AG04449 (cell line): Measurements from ENCODE around the gene SKIC2.
"Not testable (repeated sequence)": the region's sequence is repeated elsewhere in the genome, so short reads cannot be mapped to it uniquely, and the experiment has no call there.

Experiments
- CTCF ChIA-PET: fragments of 350-600 bp; formaldehyde crosslinking; extraction: SDS; loops from one replicate; lab custom pipeline; 2021; ENCODE audit warnings: antibody characterized with exemption; lab: Yijun Ruan, JAX
- POLR2A ChIA-PET: fragments of 400-600, 350-600 bp; formaldehyde crosslinking; extraction: SDS; loops from one replicate; lab custom pipeline; 2020; ENCODE audit warnings: antibody characterized with exemption, inconsistent platforms; lab: Yijun Ruan, JAX
- DNase-seq: peaks from one replicate; pipeline ENCODE4 v3.0.0-alpha.2; 2010; ENCODE audit warnings: low read depth, low spot score
- H3K4me3 ChIP-seq: 2 replicates; pipeline ENCODE4 v1.5.1; 2011; ENCODE audit warnings: low read depth, mild to moderate bottlenecking, control low read depth, low read length

Gene SKIC2

DNA sequence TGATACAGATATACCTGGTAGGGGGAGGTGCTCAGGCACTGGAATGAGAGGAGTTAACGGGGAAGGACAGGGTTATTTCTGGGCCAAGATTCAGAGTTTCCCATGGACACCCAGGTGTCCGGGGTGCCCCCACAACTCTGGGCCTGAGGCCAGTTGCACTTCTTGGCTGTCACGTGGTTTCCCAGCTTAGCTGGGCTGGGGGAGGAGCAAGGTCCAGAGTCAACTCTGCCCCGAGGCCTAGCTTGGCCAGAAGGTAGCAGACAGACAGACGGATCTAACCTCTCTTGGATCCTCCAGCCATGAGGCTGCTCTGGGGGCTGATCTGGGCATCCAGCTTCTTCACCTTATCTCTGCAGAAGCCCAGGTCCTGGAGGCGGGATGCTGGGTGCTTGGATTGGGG lies 55.6 kb downstream of the SKIC2 start, which contains the start of gene C4B:
Gene C4B (plus strand): TSS at position 249 of the 400 bp plus-strand sequence. CDS start 51 bp downstream, at position 300.
- CTCF ChIA-PET, POLR2A ChIA-PET, DNase-seq, H3K4me3 ChIP-seq: not testable (repeated sequence)
